Measurements from ENCODE around the gene LHFPL3. TPM values are rescaled to one million over a fixed set of nuclear protein-coding genes. Genes with fewer than 3 reads are reported as not detected.

The LHFPL3 gene
- total and polyA plus RNA-seq, 2 experiments from 2014 or later: 0.24 TPM; not detected in 1

- Mint-ChIP-seq H3K4me3 (no peak overlapping the region), H3K27ac (no peak overlapping the region), H3K9me3 (no peaks in the 10 kb centered on the region), H3K27me3 (ENCODE audit: insufficient read depth, low read depth, poor library complexity) (peaks cover 2% of the 10 kb centered on the region), H3K4me1 (peaks cover 4% of the 10 kb centered on the region), H3K36me3 (ENCODE audit: low read depth) (no peaks in the 10 kb centered on the region)
- Histone ChIP-seq H3K9me2 (ENCODE audit: insufficient read depth) (0 out of 2 replicates have a peak, but pooled peaks cover 2% of the 10 kb centered on the region), H4K20me1 (replicated peaks; ENCODE audit: insufficient read depth) (no peaks in the 10 kb centered on the region), H3K79me2 (replicated peaks; ENCODE audit: insufficient read depth) (no peaks in the 10 kb centered on the region), H3K4me2 (no peak overlapping the region), H2AFZ (no peak overlapping the region), H3K4me1 (ENCODE audit: insufficient read depth) (no peaks in the 10 kb centered on the region), H3K27me3 (ENCODE audit: insufficient read depth) (no peaks in the 10 kb centered on the region), H3K4me3 (no peak overlapping the region), H3K36me3 (ENCODE audit: insufficient read depth) (no peaks in the 10 kb centered on the region), H3K27ac (ENCODE audit: low read depth) (no peak overlapping the region), H3F3A (replicated peaks; ENCODE audit: low read depth) (no peaks in the 10 kb centered on the region)
- no peak for TF ChIP-seq EZH2 (IDR thresholded peaks at IDR 0.05; ENCODE audit: low read depth, unreplicated experiment)
- TF ChIP-seq CREB1 (CRISPR knock-in tag; IDR thresholded peaks at IDR 0.05; ENCODE audit: low read depth): no peak
- no peak for TF ChIP-seq ZNF462 (CRISPR knock-in tag; IDR thresholded peaks at IDR 0.05)
- TF ChIP-seq CTCF (conservative IDR thresholded peaks at IDR 0.05; ENCODE audit: low read depth in 2 of 2): no peak
- no peak for TF ChIP-seq ZNF331 (CRISPR knock-in tag; IDR thresholded peaks at IDR 0.05; ENCODE audit: low read depth)
- DNase-seq (ENCODE audit: low spot score): no peak
- ATAC-seq: no peak
These were observed 462.7 kb downstream of the LHFPL3 start for GRCh38 chr7:104791080-104791479.
